ENCODE results near the gene PDZRN4.

PDZRN4 gene

DNA sequence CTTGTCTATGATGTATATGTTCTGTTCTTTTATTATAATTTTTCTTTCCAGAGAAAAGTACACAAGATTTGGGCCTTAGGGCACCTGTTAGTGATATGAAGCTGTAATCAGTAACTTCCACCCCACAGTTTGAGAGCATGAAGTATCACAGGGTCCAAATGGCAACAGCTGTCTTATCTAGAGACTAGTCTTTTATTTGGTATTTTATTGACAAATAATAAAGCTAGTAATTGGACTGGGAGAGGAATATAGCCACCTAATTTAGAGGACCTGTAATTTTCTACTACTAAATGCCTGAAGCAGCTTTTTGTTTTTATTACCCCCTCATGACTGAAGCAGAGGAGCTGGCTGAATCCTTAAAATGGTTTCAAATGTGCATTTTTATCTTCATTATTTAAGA, 174.8 kb downstream of the PDZRN4 start:
- DNase-seq (ENCODE audit: extremely low read depth, low read depth), result no peak
- TF ChIP-seq, protein P1, sequence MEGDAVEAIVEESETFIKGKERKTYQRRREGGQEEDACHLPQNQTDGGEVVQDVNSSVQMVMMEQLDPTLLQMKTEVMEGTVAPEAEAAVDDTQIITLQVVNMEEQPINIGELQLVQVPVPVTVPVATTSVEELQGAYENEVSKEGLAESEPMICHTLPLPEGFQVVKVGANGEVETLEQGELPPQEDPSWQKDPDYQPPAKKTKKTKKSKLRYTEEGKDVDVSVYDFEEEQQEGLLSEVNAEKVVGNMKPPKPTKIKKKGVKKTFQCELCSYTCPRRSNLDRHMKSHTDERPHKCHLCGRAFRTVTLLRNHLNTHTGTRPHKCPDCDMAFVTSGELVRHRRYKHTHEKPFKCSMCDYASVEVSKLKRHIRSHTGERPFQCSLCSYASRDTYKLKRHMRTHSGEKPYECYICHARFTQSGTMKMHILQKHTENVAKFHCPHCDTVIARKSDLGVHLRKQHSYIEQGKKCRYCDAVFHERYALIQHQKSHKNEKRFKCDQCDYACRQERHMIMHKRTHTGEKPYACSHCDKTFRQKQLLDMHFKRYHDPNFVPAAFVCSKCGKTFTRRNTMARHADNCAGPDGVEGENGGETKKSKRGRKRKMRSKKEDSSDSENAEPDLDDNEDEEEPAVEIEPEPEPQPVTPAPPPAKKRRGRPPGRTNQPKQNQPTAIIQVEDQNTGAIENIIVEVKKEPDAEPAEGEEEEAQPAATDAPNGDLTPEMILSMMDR (IDR thresholded peaks at IDR 0.05; ENCODE audit: low read depth, low read length), result no peak

DNA sequence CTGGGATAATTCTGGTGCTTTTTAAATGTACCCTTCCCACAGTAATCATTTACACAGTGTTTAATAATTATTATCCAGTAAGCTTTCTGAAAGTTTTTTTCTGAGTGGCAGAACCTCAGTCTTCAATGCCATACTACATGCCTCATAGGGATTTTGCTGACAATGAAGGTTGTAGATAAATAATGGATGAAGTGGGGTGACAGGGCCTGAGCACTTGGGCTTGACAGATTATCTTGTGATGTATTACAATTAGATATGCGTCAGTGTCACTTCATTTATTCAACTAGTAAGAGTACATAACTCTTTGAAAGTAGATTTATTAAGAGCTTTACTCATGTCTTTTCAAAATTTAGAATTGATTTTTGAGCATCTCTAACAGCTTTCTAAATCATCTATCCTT, 176.1 kb downstream of the PDZRN4 start:
- DNase-seq (ENCODE audit: extremely low read depth, low read depth), result no peak
- TF ChIP-seq, protein P1 (IDR thresholded peaks at IDR 0.05; ENCODE audit: low read depth, low read length), result no peak

GRCh38 chr12:41365653-41366171, 177.6 kb downstream of the PDZRN4 start:
- no peak for DNase-seq (ENCODE audit: extremely low read depth, low read depth)

DNA sequence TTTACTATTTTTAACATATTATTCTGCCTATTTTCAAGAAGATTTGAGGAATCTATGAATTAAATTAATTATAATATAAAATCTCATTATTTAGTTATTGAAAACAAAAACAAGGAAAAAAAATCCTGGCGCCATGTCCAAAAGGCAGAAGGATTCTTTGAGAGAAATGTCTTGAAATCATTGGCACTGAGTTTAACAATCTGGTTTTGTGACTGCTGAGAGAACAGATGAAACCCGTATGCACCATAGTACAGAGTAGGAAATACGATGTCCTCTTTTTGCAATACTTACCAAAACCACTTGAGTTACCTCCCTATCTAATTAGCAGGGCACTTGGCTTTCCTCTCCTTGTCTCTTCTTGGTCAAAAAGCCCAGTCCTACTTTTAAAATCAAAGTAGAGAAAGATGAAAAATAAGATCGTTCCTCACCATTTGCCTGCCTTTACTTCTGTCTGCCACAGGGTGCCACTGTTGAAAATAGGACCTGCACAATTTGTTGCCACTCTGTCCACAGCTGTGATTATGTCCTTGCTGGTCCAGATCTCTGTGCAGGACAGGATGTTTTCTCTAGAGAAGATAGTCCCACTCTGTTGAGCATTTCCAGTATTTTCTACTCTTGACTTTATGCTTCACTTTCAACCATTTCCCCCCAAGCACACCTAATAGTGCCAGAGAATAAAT, 179.7 kb downstream of the PDZRN4 start:
- DNase-seq (ENCODE audit: extremely low read depth, low read depth), result no peak
- TF ChIP-seq, protein P1 (IDR thresholded peaks at IDR 0.05; ENCODE audit: low read depth, low read length), result no peak

More at GRCh38 chr12:41365653-41366171, 177.6 kb downstream of the PDZRN4 start:
- TF ChIP-seq, protein P1 (IDR thresholded peaks at IDR 0.05; ENCODE audit: low read depth, low read length), result no peak

DNA sequence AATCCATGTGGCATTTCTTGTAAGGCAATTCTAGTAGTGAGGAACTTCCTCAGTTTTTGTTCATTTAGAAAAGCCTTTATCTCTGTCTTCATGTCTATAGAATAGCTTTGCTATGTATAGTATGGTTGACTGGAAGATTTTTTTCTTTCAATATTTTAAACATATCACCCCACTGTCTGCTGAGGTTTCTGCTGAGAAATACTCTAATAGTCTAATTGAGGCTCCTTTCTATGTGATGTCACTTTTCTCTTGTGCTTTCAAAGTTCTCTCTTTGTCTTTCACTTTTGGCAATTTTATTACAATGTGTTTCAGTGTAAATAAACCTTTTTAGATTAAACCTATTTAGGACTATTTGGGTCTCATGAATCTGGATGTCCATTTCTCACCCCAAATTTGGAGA, 192.8 kb downstream of the PDZRN4 start:
- TF ChIP-seq, protein P1 (IDR thresholded peaks at IDR 0.05; ENCODE audit: low read depth, low read length), result no peak

GRCh38 chr12:41402801-41403200, 214.7 kb downstream of the PDZRN4 start:
- DNase-seq (ENCODE audit: extremely low read depth, low read depth), result no peak
- TF ChIP-seq, protein P1 (IDR thresholded peaks at IDR 0.05; ENCODE audit: low read depth, low read length), result no peak

More for the DNA sequence above, 192.8 kb downstream of the PDZRN4 start:
- no peak for DNase-seq (ENCODE audit: extremely low read depth, low read depth)

DNA sequence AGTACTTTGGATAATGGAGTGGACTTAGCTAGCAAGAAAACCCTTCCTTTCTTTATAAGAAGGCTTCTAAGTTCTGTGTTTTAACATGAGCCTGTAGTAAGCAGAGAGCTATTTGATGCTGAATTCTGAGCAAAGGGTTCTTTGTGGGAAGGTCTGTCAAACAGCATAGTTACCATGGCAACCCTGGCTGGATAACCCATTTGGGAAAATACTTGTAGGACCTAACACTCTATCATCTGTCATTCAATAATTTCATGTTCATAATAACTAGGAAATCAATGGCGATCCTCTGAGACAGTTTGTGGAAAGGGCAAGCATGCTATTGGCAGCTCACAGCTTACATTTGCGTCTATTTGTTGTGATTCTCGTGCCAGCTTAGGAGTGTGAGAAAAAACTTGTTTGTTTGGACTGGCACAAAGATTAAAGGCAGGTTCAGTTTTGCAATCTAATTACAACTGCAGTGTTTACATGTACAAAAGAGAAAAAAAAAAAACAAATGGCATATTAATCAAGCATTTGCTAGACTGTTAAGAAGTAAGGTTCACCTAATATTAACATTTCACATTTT, 219.2 kb downstream of the PDZRN4 start:
- DNase-seq (ENCODE audit: extremely low read depth, low read depth), result no peak

More for the DNA sequence above, 219.2 kb downstream of the PDZRN4 start:
- TF ChIP-seq, protein P1 (IDR thresholded peaks at IDR 0.05; ENCODE audit: low read depth, low read length), result no peak

All from AG09319 (cell line).